Measurements from ENCODE around the gene ARL2BP. TPM values are rescaled to one million over a fixed set of nuclear protein-coding genes. Genes with fewer than 3 reads are reported as not detected.

The ARL2BP gene
- polyA plus RNA-seq, 4 donors = 75.5 to 95.4 (median 90.0) TPM

Other genes starting within 250 kb of the ARL2BP start
- 10 to 100 TPM; 34.7 to 40.8 (median 39.3) TPM for gene CPNE2, start 152.7 kb upstream of the ARL2BP start, polyA plus RNA-seq (ENCODE audit: insufficient read length in 4 of 4)
- gene PSME3IP1, start 59.2 kb upstream of the ARL2BP start, polyA plus RNA-seq (ENCODE audit: insufficient read length in 4 of 4) = 100 to 1,000 TPM in 3 of 4 donors, 10 to 100 TPM in 1; 90.5 to 123 (median 115) TPM
- gene RSPRY1, start 58.9 kb upstream of the ARL2BP start, polyA plus RNA-seq (ENCODE audit: insufficient read length in 4 of 4) = 10 to 100 TPM; 39.7 to 54.0 (median 48.6) TPM
- 10 to 100 TPM; 19.4 to 24.4 (median 21.1) TPM for gene PLLP, start 39.4 kb downstream of the ARL2BP start, polyA plus RNA-seq (ENCODE audit: insufficient read length in 4 of 4)
- under 1 TPM in 3 of 4 donors, not detected in 1; 0.06 to 0.16 (median 0.12) TPM for gene CCL22, start 113.5 kb downstream of the ARL2BP start, polyA plus RNA-seq (ENCODE audit: insufficient read length in 4 of 4)
- gene CX3CL1, start 127.2 kb downstream of the ARL2BP start, polyA plus RNA-seq (ENCODE audit: insufficient read length in 4 of 4) = 10 to 100 TPM; 30.3 to 40.4 (median 30.9) TPM
- gene CCL17, start 159.5 kb downstream of the ARL2BP start, polyA plus RNA-seq (ENCODE audit: insufficient read length in 4 of 4) = under 1 TPM in 2 of 4 donors, not detected in 2; 0.13 to 0.32 TPM
- gene CIAPIN1, start 202.1 kb downstream of the ARL2BP start, polyA plus RNA-seq (ENCODE audit: insufficient read length in 4 of 4) = 10 to 100 TPM; 80.1 to 94.1 (median 85.2) TPM
- 10 to 100 TPM; 90.1 to 95.8 (median 91.5) TPM for gene COQ9, start 202.2 kb downstream of the ARL2BP start, polyA plus RNA-seq (ENCODE audit: insufficient read length in 4 of 4)
- gene POLR2C, start 217.4 kb downstream of the ARL2BP start, polyA plus RNA-seq (ENCODE audit: insufficient read length in 4 of 4) = 10 to 100 TPM; 80.0 to 87.7 (median 84.5) TPM
- 10 to 100 TPM; 33.1 to 35.0 (median 34.1) TPM for gene DOK4, start 241.2 kb downstream of the ARL2BP start, polyA plus RNA-seq (ENCODE audit: insufficient read length in 4 of 4)

All from right renal pelvis (tissue), 4 donors.